ENCODE results near the gene MCM5.

MCM5 gene

DNA sequence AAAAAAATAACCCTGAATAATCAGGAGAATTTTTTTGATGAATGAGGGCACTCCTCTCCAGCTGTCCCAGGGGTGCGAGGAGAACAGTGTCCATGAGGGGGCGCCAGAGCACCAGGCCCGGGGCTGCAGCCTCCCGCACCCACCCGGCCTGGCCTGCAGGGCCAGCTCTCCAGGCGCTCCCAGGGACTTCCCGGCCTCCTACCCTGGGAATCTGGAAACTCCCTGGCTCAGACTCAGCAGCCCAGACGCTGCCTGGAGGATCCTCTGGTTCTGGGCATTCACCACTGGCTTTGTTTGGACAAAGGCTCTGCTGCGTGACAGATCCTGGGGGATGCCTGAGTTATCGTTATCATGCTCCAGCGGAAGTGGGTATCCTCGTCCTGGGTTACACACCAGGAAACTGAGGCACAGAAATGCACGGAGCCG is 31.0 kb downstream of the MCM5 start:
- Histone ChIP-seq H2AK5ac (ENCODE audit: low read depth, low read length) (no peak overlapping the region), H3K9me3 (replicated peaks in 1 of 2; ENCODE audit: control insufficient read depth in 2 of 2, insufficient read depth in 1 of 2, low read depth in 1 of 2, low read length in 2 of 2) (peaks cover 19 to 32% of the 10 kb centered on the region in 2 donors), H2BK12ac (ENCODE audit: low read length) (no peak overlapping the region), H3K36me3 (replicated peaks in 1 of 2; ENCODE audit: control insufficient read depth in 2 of 2, insufficient read depth in 2 of 2, low read length in 2 of 2) (peaks cover 31 to 65% of the 10 kb centered on the region in 2 donors), H2BK5ac (ENCODE audit: low read length) (no peak overlapping the region), H3K4me1 (ENCODE audit: control insufficient read depth in 2 of 2, insufficient read depth in 1 of 2, low read depth in 1 of 2, low read length in 2 of 2) (peaks cover 10 to 11% of the 10 kb centered on the region in 2 donors), H3K4ac (ENCODE audit: low read length) (no peak overlapping the region), H4K91ac (ENCODE audit: low read depth, low read length, poor library complexity) (no peak overlapping the region), H3K9ac (ENCODE audit: low read depth, low read length, poor library complexity) (no peak overlapping the region), H3K23ac (ENCODE audit: low read depth, low read length, poor library complexity) (no peak overlapping the region), H2BK15ac (ENCODE audit: low read length) (no peak overlapping the region), H3K4me2 (ENCODE audit: insufficient read depth, low read length, poor library complexity, severe bottlenecking) (no peak overlapping the region), H3K4me3 (ENCODE audit: low read length in 2 of 2) (no peak overlapping the region), H3K14ac (ENCODE audit: low read length) (no peak overlapping the region), H3K27ac (replicated peaks; ENCODE audit: low read length) (no peak overlapping the region), H3K27me3 (ENCODE audit: control insufficient read depth in 3 of 3, insufficient read depth in 3 of 3, low read depth in 1 of 3, low read length in 3 of 3) (no peaks in the 10 kb centered on the region), H3K79me1 (ENCODE audit: low read depth, low read length) (no peaks in the 10 kb centered on the region), H2AFZ (ENCODE audit: low read length) (no peak overlapping the region), H3K18ac (ENCODE audit: low read length) (no peak overlapping the region), H2BK120ac (ENCODE audit: low read depth, low read length) (no peak overlapping the region), H4K8ac (ENCODE audit: low read depth, low read length) (no peak overlapping the region)
- peak; percentile 73 for DNase-seq (ENCODE audit: low spot score)
- WGBS, 2 donors (ENCODE audit: extremely low coverage in 2 of 2, insufficient read length in 2 of 2, insufficient replicate concordance in 1 of 2): no CpG with 5 or more reads among the region's 14 CpGs

DNA sequence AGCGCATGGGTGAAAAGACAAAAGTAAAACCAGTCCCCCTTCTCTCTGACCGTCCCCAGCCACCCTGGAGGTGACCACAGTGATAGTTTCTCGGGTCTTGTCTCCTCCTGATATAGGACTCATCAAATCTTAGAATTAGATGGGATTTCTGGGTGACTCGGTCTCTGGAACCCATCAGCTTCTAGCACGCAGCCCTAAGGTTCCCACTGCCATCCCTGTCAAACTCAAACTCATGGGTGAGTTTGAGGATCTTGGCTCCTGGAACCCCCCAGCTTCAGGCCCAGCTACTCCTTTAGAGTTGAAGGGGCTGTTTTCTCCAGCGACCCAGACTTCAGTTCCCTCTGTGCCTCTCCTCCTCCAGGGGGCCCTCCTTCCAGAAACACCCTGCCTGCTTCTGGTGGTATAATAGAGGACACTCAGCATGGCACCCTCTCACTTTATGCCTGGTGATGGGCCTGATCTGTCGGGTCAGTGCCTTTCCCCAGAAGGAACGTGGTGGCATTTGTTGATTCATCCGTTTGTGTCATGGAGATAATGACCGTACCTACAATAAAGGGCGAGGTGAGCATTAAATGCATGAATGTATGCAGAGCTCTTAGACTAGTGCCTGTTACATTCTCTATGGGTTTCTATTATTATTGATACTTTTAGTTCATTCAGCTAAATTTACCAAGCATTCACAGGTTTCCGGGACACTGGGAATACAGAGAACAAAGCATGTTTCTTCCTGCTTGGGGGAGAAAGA is 31.7 kb downstream of the MCM5 start:
- Histone ChIP-seq H3K27me3 (ENCODE audit: control insufficient read depth in 3 of 3, insufficient read depth in 3 of 3, low read depth in 1 of 3, low read length in 3 of 3) (no peaks in the 10 kb centered on the region), H3K14ac (ENCODE audit: low read length) (no peak overlapping the region), H3K18ac (ENCODE audit: low read length) (no peak overlapping the region), H3K4me2 (ENCODE audit: insufficient read depth, low read length, poor library complexity, severe bottlenecking) (no peak overlapping the region), H4K91ac (ENCODE audit: low read depth, low read length, poor library complexity) (no peak overlapping the region), H2BK15ac (ENCODE audit: low read length) (no peak overlapping the region), H2BK12ac (ENCODE audit: low read length) (no peak overlapping the region), H3K23ac (ENCODE audit: low read depth, low read length, poor library complexity) (peak overlapping the region; percentile 6), H2AK5ac (ENCODE audit: low read depth, low read length) (no peak overlapping the region), H4K8ac (ENCODE audit: low read depth, low read length) (no peak overlapping the region), H3K4me1 (ENCODE audit: control insufficient read depth in 2 of 2, insufficient read depth in 1 of 2, low read depth in 1 of 2, low read length in 2 of 2) (peaks cover 4% of the 10 kb centered on the region in 2 donors), H3K9ac (ENCODE audit: low read depth, low read length, poor library complexity) (no peak overlapping the region), H3K4ac (ENCODE audit: low read length) (no peak overlapping the region), H3K79me1 (ENCODE audit: low read depth, low read length) (no peaks in the 10 kb centered on the region), H2BK120ac (ENCODE audit: low read depth, low read length) (no peak overlapping the region), H3K36me3 (replicated peaks in 1 of 2; ENCODE audit: control insufficient read depth in 2 of 2, insufficient read depth in 2 of 2, low read length in 2 of 2) (peaks cover 31 to 57% of the 10 kb centered on the region in 2 donors), H2BK5ac (ENCODE audit: low read length) (no peak overlapping the region), H3K27ac (replicated peaks; ENCODE audit: low read length) (peak overlapping the region; percentile 3), H2AFZ (ENCODE audit: low read length) (no peak overlapping the region), H3K4me3 (ENCODE audit: low read length in 2 of 2) (no peak overlapping the region), H3K9me3 (replicated peaks in 1 of 2; ENCODE audit: control insufficient read depth in 2 of 2, insufficient read depth in 1 of 2, low read depth in 1 of 2, low read length in 2 of 2) (peaks cover 19 to 32% of the 10 kb centered on the region in 2 donors)
- no CpG with 5 or more reads among the region's 12 CpGs for WGBS, 2 donors (ENCODE audit: extremely low coverage in 2 of 2, insufficient read length in 2 of 2, insufficient replicate concordance in 1 of 2)
- DNase-seq (ENCODE audit: low spot score): no peak

DNA sequence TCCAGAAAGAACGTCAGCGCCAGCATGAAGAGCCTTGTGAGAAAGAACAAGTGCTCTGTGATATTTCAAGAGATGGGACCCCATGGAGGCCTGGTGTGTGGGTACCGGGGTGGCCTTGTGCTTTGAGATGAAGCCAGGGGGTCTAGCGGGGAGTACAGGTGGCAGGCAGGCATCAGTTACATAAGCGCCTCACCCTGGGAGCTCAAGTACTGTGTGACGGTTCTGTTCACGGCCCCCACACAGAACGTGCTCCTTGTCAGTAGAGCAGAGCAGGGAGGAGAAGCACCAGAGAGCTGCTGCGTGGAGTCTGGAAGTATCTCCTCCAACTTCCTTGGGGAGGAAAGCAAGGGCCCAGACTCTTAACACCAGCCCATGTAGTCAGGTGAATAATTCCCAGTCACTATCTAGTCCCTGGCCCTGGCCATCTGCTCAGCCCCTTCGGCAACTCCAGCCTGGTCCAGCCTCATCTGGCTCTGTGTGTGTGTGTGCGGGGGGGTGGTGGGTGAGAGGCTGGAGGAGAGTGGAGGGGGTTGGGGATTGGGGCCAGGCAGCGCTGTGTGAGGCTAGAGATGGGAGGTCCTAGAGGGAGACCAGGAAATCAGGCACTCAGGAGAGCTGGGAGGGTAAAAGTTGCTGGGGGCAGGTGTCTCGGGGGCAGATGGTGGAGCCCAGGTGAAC is 32.4 kb downstream of the MCM5 start:
- no CpG with 5 or more reads among the region's 13 CpGs for WGBS, 2 donors (ENCODE audit: extremely low coverage in 2 of 2, insufficient read length in 2 of 2, insufficient replicate concordance in 1 of 2)
- Histone ChIP-seq H3K36me3 (replicated peaks in 1 of 2; ENCODE audit: control insufficient read depth in 2 of 2, insufficient read depth in 2 of 2, low read length in 2 of 2) (peaks cover 31 to 50% of the 10 kb centered on the region in 2 donors), H3K4me1 (ENCODE audit: control insufficient read depth in 2 of 2, insufficient read depth in 1 of 2, low read depth in 1 of 2, low read length in 2 of 2) (no peaks in the 10 kb centered on the region)

DNA sequence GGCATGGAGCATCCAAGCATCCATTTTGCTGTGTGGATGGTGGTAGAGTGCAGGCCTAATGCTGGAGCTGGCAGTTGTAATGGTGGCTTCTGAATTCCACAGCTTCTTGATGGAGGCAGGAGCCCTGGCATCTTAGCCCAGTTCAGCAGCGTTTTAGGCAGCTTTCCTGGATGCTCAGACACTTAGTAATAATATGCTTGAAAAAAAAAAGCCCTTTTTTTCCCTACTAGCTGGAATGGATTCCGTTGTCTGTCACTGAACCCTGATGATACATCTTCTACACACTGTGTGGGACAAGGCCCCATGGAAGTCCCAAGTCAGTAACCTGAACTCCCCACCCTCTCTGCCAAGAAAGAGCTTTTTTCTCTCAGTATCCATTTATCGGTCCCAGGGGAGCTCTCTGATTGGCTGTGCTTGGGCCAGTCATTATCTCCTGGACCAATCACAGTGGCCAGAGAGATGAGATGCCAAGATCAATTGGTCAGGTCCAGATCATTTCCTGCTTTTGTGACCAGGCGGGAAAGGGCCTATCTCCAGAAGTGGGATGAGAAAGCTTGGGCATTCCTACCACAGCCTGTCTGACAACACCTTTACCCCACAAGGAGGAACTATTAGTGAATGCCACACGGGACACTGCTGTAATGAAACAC is 34.2 kb downstream of the MCM5 start:
- H2BK5ac ChIP-seq (ENCODE audit: low read length): no peak overlapping the region
- no CpG with 5 or more reads among the region's 5 CpGs for WGBS, 2 donors (ENCODE audit: extremely low coverage in 2 of 2, insufficient read length in 2 of 2, insufficient replicate concordance in 1 of 2)
- H2BK120ac ChIP-seq (ENCODE audit: low read depth, low read length): no peak overlapping the region
- no peaks in the 10 kb centered on the region for H3K4me1 ChIP-seq (ENCODE audit: control insufficient read depth in 2 of 2, insufficient read depth in 1 of 2, low read depth in 1 of 2, low read length in 2 of 2)
- no peaks in the 10 kb centered on the region for H3K79me1 ChIP-seq (ENCODE audit: low read depth, low read length)
- H3K36me3 ChIP-seq (replicated peaks in 1 of 2; ENCODE audit: control insufficient read depth in 2 of 2, insufficient read depth in 2 of 2, low read length in 2 of 2): peaks cover 31 to 44% of the 10 kb centered on the region in 2 donors
- no peak overlapping the region for H2AFZ ChIP-seq (ENCODE audit: low read length)
- H3K14ac ChIP-seq (ENCODE audit: low read length): no peak overlapping the region
- no peak overlapping the region for H3K18ac ChIP-seq (ENCODE audit: low read length)
- H3K4me3 ChIP-seq (ENCODE audit: low read length in 2 of 2): no peak overlapping the region
- H3K23ac ChIP-seq (ENCODE audit: low read depth, low read length, poor library complexity): no peak overlapping the region
- no peak overlapping the region for H3K4me2 ChIP-seq (ENCODE audit: insufficient read depth, low read length, poor library complexity, severe bottlenecking)
- H3K9me3 ChIP-seq (replicated peaks in 1 of 2; ENCODE audit: control insufficient read depth in 2 of 2, insufficient read depth in 1 of 2, low read depth in 1 of 2, low read length in 2 of 2): peaks cover 19 to 32% of the 10 kb centered on the region in 2 donors
- no peak for DNase-seq (ENCODE audit: low spot score)
- H4K91ac ChIP-seq (ENCODE audit: low read depth, low read length, poor library complexity): no peak overlapping the region
- no peak overlapping the region for H4K8ac ChIP-seq (ENCODE audit: low read depth, low read length)
- no peak overlapping the region for H2BK15ac ChIP-seq (ENCODE audit: low read length)
- H3K27me3 ChIP-seq (ENCODE audit: control insufficient read depth in 3 of 3, insufficient read depth in 3 of 3, low read depth in 1 of 3, low read length in 3 of 3): no peaks in the 10 kb centered on the region
- H3K9ac ChIP-seq (ENCODE audit: low read depth, low read length, poor library complexity): no peak overlapping the region
- H2BK12ac ChIP-seq (ENCODE audit: low read length): no peak overlapping the region
- H3K27ac ChIP-seq (replicated peaks; ENCODE audit: low read length): no peak overlapping the region
- no peak overlapping the region for H3K4ac ChIP-seq (ENCODE audit: low read length)
- no peak overlapping the region for H2AK5ac ChIP-seq (ENCODE audit: low read depth, low read length)

More for the DNA sequence above, 32.4 kb downstream of the MCM5 start:
- no peak for DNase-seq (ENCODE audit: low spot score)
- no peak overlapping the region for H2AFZ ChIP-seq (ENCODE audit: low read length)
- H2BK15ac ChIP-seq (ENCODE audit: low read length): peak overlapping the region; percentile 16
- no peak overlapping the region for H3K4me2 ChIP-seq (ENCODE audit: insufficient read depth, low read length, poor library complexity, severe bottlenecking)
- H3K23ac ChIP-seq (ENCODE audit: low read depth, low read length, poor library complexity): no peak overlapping the region
- no peak overlapping the region for H3K9ac ChIP-seq (ENCODE audit: low read depth, low read length, poor library complexity)
- no peak overlapping the region for H2BK120ac ChIP-seq (ENCODE audit: low read depth, low read length)
- H4K8ac ChIP-seq (ENCODE audit: low read depth, low read length): peak overlapping the region; percentile 7
- H3K4me3 ChIP-seq (ENCODE audit: low read length in 2 of 2): no peak overlapping the region
- H3K14ac ChIP-seq (ENCODE audit: low read length): no peak overlapping the region
- no peak overlapping the region for H4K91ac ChIP-seq (ENCODE audit: low read depth, low read length, poor library complexity)
- no peak overlapping the region for H3K4ac ChIP-seq (ENCODE audit: low read length)
- H3K27ac ChIP-seq (replicated peaks; ENCODE audit: low read length): no peak overlapping the region
- no peak overlapping the region for H3K18ac ChIP-seq (ENCODE audit: low read length)
- peaks cover 19 to 32% of the 10 kb centered on the region in 2 donors for H3K9me3 ChIP-seq (replicated peaks in 1 of 2; ENCODE audit: control insufficient read depth in 2 of 2, insufficient read depth in 1 of 2, low read depth in 1 of 2, low read length in 2 of 2)
- no peak overlapping the region for H2BK5ac ChIP-seq (ENCODE audit: low read length)
- H3K27me3 ChIP-seq (ENCODE audit: control insufficient read depth in 3 of 3, insufficient read depth in 3 of 3, low read depth in 1 of 3, low read length in 3 of 3): no peaks in the 10 kb centered on the region
- H3K79me1 ChIP-seq (ENCODE audit: low read depth, low read length): no peaks in the 10 kb centered on the region
- peak overlapping the region; percentile 38 for H2AK5ac ChIP-seq (ENCODE audit: low read depth, low read length)
- no peak overlapping the region for H2BK12ac ChIP-seq (ENCODE audit: low read length)
